HepG2 (cell line): Measurements from ENCODE around the gene MEIOC. TPM values are rescaled to one million over a fixed set of nuclear protein-coding genes. Genes with fewer than 3 reads are reported as not detected.

Experiments used
- ATAC-seq: fragments of 200-7000 bp; cut with Tn5 transposase; 3 replicates; pipeline ENCODE4 v1.9.1; 2020; ENCODE audit warnings: mild to moderate bottlenecking, moderate library complexity
- BruUV-seq: library from RNA; stranded (reverse); fragments of 400-500 nt; replicated peaks from 2 replicates; lab custom pipeline; 2021; lab: Mats Ljungman, UMichigan
- CTCF ChIA-PET: fragments of 300-600 bp; formaldehyde crosslinking; extraction: SDS; loops from one replicate; lab custom pipeline; 2021; ENCODE audit warnings: low total read pairs, inconsistent platforms, low intra/inter-chr PET ratio; lab: Yijun Ruan, JAX
- POLR2A ChIA-PET: fragments of 350-600 bp; sonication (Branson Sonifier 250); formaldehyde crosslinking; loops from one replicate; lab custom pipeline; 2020; ENCODE audit warnings: antibody characterized with exemption, inconsistent platforms; lab: Yijun Ruan, JAX
- DNase-seq: peaks from one replicate; pipeline ENCODE4 v3.0.0-alpha.2; 2015; ENCODE audit warnings: low spot score
- FAIRE-seq: peaks from 3 replicates; lab custom pipeline; 2011; peaks lifted over from hg19 to GRCh38; lab: Jason Lieb, UNC
- H2AFZ ChIP-seq: one replicate; pipeline ENCODE4 v1.6.1; 2011; ENCODE audit warnings: low read length, inconsistent platforms
- H3K27ac ChIP-seq: fragments of 300-600 bp; 3 replicates; pipeline ENCODE4 v1.8.0; 2011; ENCODE audit warnings: mixed run types, mild to moderate bottlenecking, mixed read lengths, low read length, inconsistent platforms; ENCODE audit not compliant: insufficient read depth; ENCODE audit errors: extremely low read length
- H3K27me3 ChIP-seq, 2 experiments: fragments of 200-600 bp in 1 of 2; 2 replicates in 1 of 2; 3 replicates in 1 of 2; pipeline versions ENCODE4 v1.6.0 to v1.8.0; 2011; ENCODE audit warnings: low read length in 2 of 2, mild to moderate bottlenecking in 2 of 2, moderate library complexity in 2 of 2, inconsistent platforms in 1 of 2; ENCODE audit not compliant: insufficient read depth in 2 of 2, control insufficient read depth in 1 of 2
- H3K36me3 ChIP-seq, 2 experiments: fragments of 200-600 bp in 1 of 2; replicated peaks in 1 of 2; 2 replicates in 1 of 2; 3 replicates in 1 of 2; pipeline versions ENCODE4 v1.5.1 to v1.8.0; 2011; ENCODE audit warnings: low read length in 2 of 2, inconsistent platforms in 1 of 2; ENCODE audit not compliant: insufficient read depth in 2 of 2, control insufficient read depth in 1 of 2
- H3K4me1 ChIP-seq: 2 replicates; pipeline ENCODE4 v1.5.1; 2012; ENCODE audit warnings: low read length, inconsistent platforms; ENCODE audit not compliant: insufficient read depth
- H3K4me2 ChIP-seq: 2 replicates; pipeline ENCODE4 v1.6.0; 2011; ENCODE audit warnings: low read depth, low read length, inconsistent platforms
- H3K4me3 ChIP-seq, 3 experiments: fragments of 200-600 bp in 1 of 3; sonication (generic), shearing (Covaris generic) in 1 of 3; replicated peaks in 1 of 3; 2 replicates each; pipeline ENCODE4 v1.5.1; 2011 to 2016; ENCODE audit warnings: low read length in 3 of 3, inconsistent platforms in 2 of 3, low read depth in 2 of 3, mild to moderate bottlenecking in 2 of 3, control low read depth in 1 of 3, mixed read lengths in 1 of 3; ENCODE audit not compliant: insufficient read depth in 1 of 3
- H3K79me2 ChIP-seq: one replicate; pipeline ENCODE4 v1.6.1; 2011; ENCODE audit warnings: low read length, inconsistent platforms; ENCODE audit not compliant: insufficient read depth
- H3K9ac ChIP-seq: 2 replicates; pipeline ENCODE4 v1.6.0; 2011; ENCODE audit warnings: mild to moderate bottlenecking, low read depth, low read length, inconsistent platforms; ENCODE audit not compliant: insufficient read depth
- H3K9me3 ChIP-seq: 2 replicates; pipeline ENCODE4 v1.5.1; 2012; ENCODE audit warnings: mild to moderate bottlenecking, low read length
- H4K20me1 ChIP-seq: 2 replicates; pipeline ENCODE4 v1.6.0; 2011; ENCODE audit warnings: inconsistent platforms, mild to moderate bottlenecking, low read length, moderate library complexity; ENCODE audit not compliant: insufficient read depth
- CEBPB ChIP-seq: IDR thresholded peaks from 2 replicates; pipeline ENCODE4 v1.6.1; 2011; ENCODE audit warnings: low read depth, low read length, improper control_type of control experiment, borderline replicate concordance
- CEBPG ChIP-seq: IDR thresholded peaks from 2 replicates; pipeline ENCODE4 v1.6.1; 2016
- GFI1 ChIP-seq: sonication (generic); formaldehyde crosslinking; IDR thresholded peaks from 2 replicates; pipeline ENCODE4 v1.5.0; 2020; ENCODE audit warnings: missing genetic modification reagents, mild to moderate bottlenecking, borderline replicate concordance
- HNF4A ChIP-seq: sonication (generic); formaldehyde crosslinking; IDR thresholded peaks from 2 replicates; pipeline ENCODE4 v1.4.0; 2020; ENCODE audit warnings: missing genetic modification reagents
- MLLT10 ChIP-seq: sonication (generic); formaldehyde crosslinking; IDR thresholded peaks from 2 replicates; pipeline ENCODE4 v1.4.0; 2020; ENCODE audit warnings: missing genetic modification reagents
- NFATC3 ChIP-seq: sonication (generic); formaldehyde crosslinking; IDR thresholded peaks from 2 replicates; pipeline ENCODE4 v1.5.1; 2020; ENCODE audit warnings: mild to moderate bottlenecking, missing genetic modification reagents
- ZNF260 ChIP-seq: sonication (generic); formaldehyde crosslinking; IDR thresholded peaks from 2 replicates; pipeline ENCODE4 v1.4.0; 2020; ENCODE audit warnings: missing genetic modification reagents, low read depth, mild to moderate bottlenecking, borderline replicate concordance
- ZNF432 ChIP-seq: sonication (generic); formaldehyde crosslinking; IDR thresholded peaks from 2 replicates; pipeline ENCODE4 v1.5.0; 2020; ENCODE audit warnings: missing genetic modification reagents, mild to moderate bottlenecking, borderline replicate concordance
- WGBS: methylation state at CpG from one replicate; pipeline ENCODE4 v1.1.6; 2017; ENCODE audit warnings: low lambda C conversion rate; 5-methylcytosine and 5-hydroxymethylcytosine counted together
- in situ Hi-C: cut with HindIII; loops from 2 replicates; pipeline ENCODE4 v1.10.0; 2017; ENCODE audit warnings: low pct_unique_long_range_greater_than_20kb; ENCODE audit not compliant: extremely low pct_ligation_motif_present
- intact Hi-C: fragments of 100-400 bp; cut with micrococcal nuclease; formaldehyde crosslinking; loops from one replicate; pipeline ENCODE4 v1.10.0; 2022; ENCODE audit not compliant: unreplicated experiment
- polyA plus RNA-seq, 8 experiments: library from polyadenylated mRNA; depleted of rRNA in 3 of 8; stranded (reverse) in 7 of 8; unstranded in 1 of 8; fragments of >200 nt; fragmentation: Illumina TruSeq in 4 of 8; extraction: Trizol in 4 of 8; gene quantifications; 2 replicates each; pipeline versions ENCODE4 v1.2.1 to v1.2.3, GENCODE V29; 2011 to 2016; ENCODE audit warnings: low read depth in 4 of 8, missing spikeins in 1 of 8, mixed read lengths in 1 of 8; ENCODE audit not compliant: insufficient read depth in 1 of 8
- total RNA-seq, 5 experiments: library from RNA; depleted of rRNA; stranded (reverse); fragments of >200 nt; fragmentation: Illumina TruSeq; extraction: Trizol; gene quantifications; 2 replicates each; pipeline ENCODE4 v1.2.3, GENCODE V29; 2016; ENCODE audit warnings: low read depth in 1 of 5
- TF ChIP-seq, protein P1 (sequence below): sonication (generic); formaldehyde crosslinking; IDR thresholded peaks from one replicate; pipeline ENCODE4 v1.5.1; 2020; ENCODE audit warnings: mild to moderate bottlenecking, missing genetic modification reagents; ENCODE audit errors: not compliant biosample characterization
- TF ChIP-seq, protein P2 (sequence below): IDR thresholded peaks from 2 replicates; pipeline ENCODE4 v1.6.1; 2018; ENCODE audit warnings: missing genetic modification reagents
- TF ChIP-seq, protein P3 (sequence below): sonication (generic); formaldehyde crosslinking; IDR thresholded peaks from 2 replicates; pipeline ENCODE4 v1.9.0; 2022; ENCODE audit warnings: low read depth, missing genetic modification reagents

Gene MEIOC
- total and polyA plus RNA-seq, 2 of the 13 experiments (the other 11 are each of a cell fraction or from before 2014, with no cell fraction given), result 0.04 to 0.15 TPM

- no peak for FAIRE-seq
- Histone ChIP-seq H3K79me2 (no peaks in the 10 kb centered on the region), H3K4me1 (peaks cover 22% of the 10 kb centered on the region; the same call in 1 of the 2 replicates), H4K20me1 (no peaks in the 10 kb centered on the region), H3K36me3 (no peaks in the 10 kb centered on the region), H2AFZ (no peak overlapping the region), H3K27me3 (peaks cover 0 to 10% of the 10 kb centered on the region in 2 experiments; a peak in 1 of 5 replicates), H3K9me3 (no peaks in the 10 kb centered on the region), H3K4me2 (no peak overlapping the region), H3K4me3 (no peak overlapping the region), H3K27ac (no peak overlapping the region), H3K9ac (no peak overlapping the region)
- CTCF ChIA-PET, result no interaction called here
- ATAC-seq, result peak; percentile 55
- no TSS peak for BruUV-seq
- intact Hi-C loops, result no loop called here
- in situ Hi-C loops, result loop anchor here (5.0 kb wide), 1 partner anchor 88 kb away; no protein-coding TSS in a partner anchor
- POLR2A ChIA-PET, result no interaction called here
- DNase-seq, result peak; percentile 28
- WGBS, result 0% methylated on average over 4 of the region's 4 CpGs
- TF ChIP-seq CEBPG (peak; percentile 62), ZNF260 (CRISPR knock-in tag) (no peak), NFATC3 (CRISPR knock-in tag) (no peak), HNF4A (0 out of 2 replicates have a peak, but pooled peaks have one; percentile 41), ZNF432 (CRISPR knock-in tag) (no peak), GFI1 (CRISPR knock-in tag) (no peak), CEBPB (peak; percentile 90), MLLT10 (CRISPR knock-in tag) (no peak)
- TF ChIP-seq, protein P1, sequence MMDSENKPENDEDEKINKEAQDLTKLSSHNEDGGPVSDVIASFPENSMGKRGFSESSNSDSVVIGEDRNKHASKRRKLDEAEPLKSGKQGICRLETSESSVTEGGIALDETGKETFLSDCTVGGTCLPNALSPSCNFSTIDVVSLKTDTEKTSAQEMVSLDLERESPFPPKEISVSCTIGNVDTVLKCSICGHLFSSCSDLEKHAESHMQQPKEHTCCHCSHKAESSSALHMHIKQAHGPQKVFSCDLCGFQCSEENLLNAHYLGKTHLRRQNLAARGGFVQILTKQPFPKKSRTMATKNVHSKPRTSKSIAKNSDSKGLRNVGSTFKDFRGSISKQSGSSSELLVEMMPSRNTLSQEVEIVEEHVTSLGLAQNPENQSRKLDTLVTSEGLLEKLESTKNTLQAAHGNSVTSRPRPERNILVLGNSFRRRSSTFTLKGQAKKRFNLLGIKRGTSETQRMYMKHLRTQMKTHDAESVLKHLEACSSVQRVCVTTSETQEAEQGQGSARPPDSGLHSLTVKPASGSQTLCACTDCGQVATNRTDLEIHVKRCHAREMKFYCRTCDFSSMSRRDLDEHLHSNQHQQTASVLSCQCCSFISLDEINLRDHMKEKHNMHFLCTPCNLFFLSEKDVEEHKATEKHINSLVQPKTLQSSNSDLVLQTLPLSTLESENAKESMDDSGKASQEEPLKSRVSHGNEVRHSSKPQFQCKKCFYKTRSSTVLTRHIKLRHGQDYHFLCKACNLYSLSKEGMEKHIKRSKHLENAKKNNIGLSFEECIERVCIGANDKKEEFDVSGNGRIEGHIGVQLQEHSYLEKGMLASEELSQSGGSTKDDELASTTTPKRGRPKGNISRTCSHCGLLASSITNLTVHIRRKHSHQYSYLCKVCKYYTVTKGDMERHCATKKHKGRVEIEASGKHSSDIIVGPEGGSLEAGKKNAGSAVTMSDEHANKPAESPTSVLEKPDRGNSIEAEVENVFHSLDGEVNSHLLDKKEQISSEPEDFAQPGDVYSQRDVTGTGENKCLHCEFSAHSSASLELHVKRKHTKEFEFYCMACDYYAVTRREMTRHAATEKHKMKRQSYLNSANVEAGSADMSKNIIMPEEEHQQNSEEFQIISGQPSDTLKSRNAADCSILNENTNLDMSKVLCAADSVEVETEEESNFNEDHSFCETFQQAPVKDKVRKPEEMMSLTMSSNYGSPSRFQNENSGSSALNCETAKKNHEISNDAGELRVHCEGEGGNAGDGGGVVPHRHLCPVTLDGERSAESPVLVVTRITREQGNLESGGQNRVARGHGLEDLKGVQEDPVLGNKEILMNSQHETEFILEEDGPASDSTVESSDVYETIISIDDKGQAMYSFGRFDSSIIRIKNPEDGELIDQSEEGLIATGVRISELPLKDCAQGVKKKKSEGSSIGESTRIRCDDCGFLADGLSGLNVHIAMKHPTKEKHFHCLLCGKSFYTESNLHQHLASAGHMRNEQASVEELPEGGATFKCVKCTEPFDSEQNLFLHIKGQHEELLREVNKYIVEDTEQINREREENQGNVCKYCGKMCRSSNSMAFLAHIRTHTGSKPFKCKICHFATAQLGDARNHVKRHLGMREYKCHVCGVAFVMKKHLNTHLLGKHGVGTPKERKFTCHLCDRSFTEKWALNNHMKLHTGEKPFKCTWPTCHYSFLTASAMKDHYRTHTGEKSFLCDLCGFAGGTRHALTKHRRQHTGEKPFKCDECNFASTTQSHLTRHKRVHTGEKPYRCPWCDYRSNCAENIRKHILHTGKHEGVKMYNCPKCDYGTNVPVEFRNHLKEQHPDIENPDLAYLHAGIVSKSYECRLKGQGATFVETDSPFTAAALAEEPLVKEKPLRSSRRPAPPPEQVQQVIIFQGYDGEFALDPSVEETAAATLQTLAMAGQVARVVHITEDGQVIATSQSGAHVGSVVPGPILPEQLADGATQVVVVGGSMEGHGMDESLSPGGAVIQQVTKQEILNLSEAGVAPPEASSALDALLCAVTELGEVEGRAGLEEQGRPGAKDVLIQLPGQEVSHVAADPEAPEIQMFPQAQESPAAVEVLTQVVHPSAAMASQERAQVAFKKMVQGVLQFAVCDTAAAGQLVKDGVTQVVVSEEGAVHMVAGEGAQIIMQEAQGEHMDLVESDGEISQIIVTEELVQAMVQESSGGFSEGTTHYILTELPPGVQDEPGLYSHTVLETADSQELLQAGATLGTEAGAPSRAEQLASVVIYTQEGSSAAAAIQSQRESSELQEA (CRISPR knock-in tag), result no peak
- TF ChIP-seq, protein P2, sequence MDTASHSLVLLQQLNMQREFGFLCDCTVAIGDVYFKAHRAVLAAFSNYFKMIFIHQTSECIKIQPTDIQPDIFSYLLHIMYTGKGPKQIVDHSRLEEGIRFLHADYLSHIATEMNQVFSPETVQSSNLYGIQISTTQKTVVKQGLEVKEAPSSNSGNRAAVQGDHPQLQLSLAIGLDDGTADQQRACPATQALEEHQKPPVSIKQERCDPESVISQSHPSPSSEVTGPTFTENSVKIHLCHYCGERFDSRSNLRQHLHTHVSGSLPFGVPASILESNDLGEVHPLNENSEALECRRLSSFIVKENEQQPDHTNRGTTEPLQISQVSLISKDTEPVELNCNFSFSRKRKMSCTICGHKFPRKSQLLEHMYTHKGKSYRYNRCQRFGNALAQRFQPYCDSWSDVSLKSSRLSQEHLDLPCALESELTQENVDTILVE (CRISPR knock-in tag), result no peak
- TF ChIP-seq, protein P3, sequence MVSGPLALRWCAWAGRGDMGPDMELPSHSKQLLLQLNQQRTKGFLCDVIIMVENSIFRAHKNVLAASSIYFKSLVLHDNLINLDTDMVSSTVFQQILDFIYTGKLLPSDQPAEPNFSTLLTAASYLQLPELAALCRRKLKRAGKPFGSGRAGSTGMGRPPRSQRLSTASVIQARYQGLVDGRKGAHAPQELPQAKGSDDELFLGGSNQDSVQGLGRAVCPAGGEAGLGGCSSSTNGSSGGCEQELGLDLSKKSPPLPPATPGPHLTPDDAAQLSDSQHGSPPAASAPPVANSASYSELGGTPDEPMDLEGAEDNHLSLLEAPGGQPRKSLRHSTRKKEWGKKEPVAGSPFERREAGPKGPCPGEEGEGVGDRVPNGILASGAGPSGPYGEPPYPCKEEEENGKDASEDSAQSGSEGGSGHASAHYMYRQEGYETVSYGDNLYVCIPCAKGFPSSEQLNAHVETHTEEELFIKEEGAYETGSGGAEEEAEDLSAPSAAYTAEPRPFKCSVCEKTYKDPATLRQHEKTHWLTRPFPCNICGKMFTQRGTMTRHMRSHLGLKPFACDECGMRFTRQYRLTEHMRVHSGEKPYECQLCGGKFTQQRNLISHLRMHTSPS, result no peak
Measured at GRCh38 chr17:44630703-44631102, 25.6 kb upstream of the MEIOC start.
